ENCODE data around the gene FRMPD3. TPM values are rescaled to one million over a fixed set of nuclear protein-coding genes. Genes with fewer than 3 reads are reported as not detected.

Gene FRMPD3
- total and polyA plus RNA-seq, 9 donors = 0.04 to 0.39 (median 0.12) TPM

GRCh38 chrX:107448625-107448997 is 841 bp upstream of the FRMPD3 start:
- WGBS (ENCODE audit: insufficient coverage) = 27% methylated on average over 5 of the region's 6 CpGs
- Histone ChIP-seq H3K4me3 (ENCODE audit: low read length) (peak overlapping the region; percentile 37), H3K27me3 (ENCODE audit: control insufficient read depth, insufficient read depth, low read length) (peaks cover 77% of the 10 kb centered on the region), H3K36me3 (ENCODE audit: control insufficient read depth, insufficient read depth, low read length) (no peaks in the 10 kb centered on the region), H3K9me3 (replicated peaks; ENCODE audit: control insufficient read depth, low read depth, low read length) (no peaks in the 10 kb centered on the region), H3K27ac (ENCODE audit: low read length) (no peak overlapping the region), H3K4me1 (ENCODE audit: control insufficient read depth, insufficient read depth, low read length) (peaks cover 5% of the 10 kb centered on the region)
- DNase-seq = no peak

- Histone ChIP-seq H3K27me3 (ENCODE audit: control insufficient read depth, insufficient read depth, low read length) (peaks cover 74% of the 10 kb centered on the region), H3K27ac (ENCODE audit: low read length) (no peak overlapping the region), H3K4me1 (ENCODE audit: control insufficient read depth, insufficient read depth, low read length) (peaks cover 5% of the 10 kb centered on the region), H3K36me3 (ENCODE audit: control insufficient read depth, insufficient read depth, low read length) (no peaks in the 10 kb centered on the region), H3K4me3 (ENCODE audit: low read length) (no peak overlapping the region), H3K9me3 (replicated peaks; ENCODE audit: control insufficient read depth, low read depth, low read length) (no peaks in the 10 kb centered on the region)
- DNase-seq = no peak
- WGBS (ENCODE audit: insufficient coverage) = 32% methylated on average over 16 of the region's 19 CpGs
These were observed 1.5 kb downstream of the FRMPD3 start for GRCh38 chrX:107450823-107451509.

- Histone ChIP-seq H3K4me3 (ENCODE audit: low read length) (no peak overlapping the region), H3K36me3 (ENCODE audit: control insufficient read depth, insufficient read depth, low read length) (no peaks in the 10 kb centered on the region), H3K4me1 (ENCODE audit: control insufficient read depth, insufficient read depth, low read length) (peaks cover 5% of the 10 kb centered on the region), H3K27me3 (ENCODE audit: control insufficient read depth, insufficient read depth, low read length) (peaks cover 70% of the 10 kb centered on the region), H3K9me3 (replicated peaks; ENCODE audit: control insufficient read depth, low read depth, low read length) (no peaks in the 10 kb centered on the region), H3K27ac (ENCODE audit: low read length) (no peak overlapping the region)
- DNase-seq = no peak
- WGBS (ENCODE audit: insufficient coverage) = no CpG with 5 or more reads among the region's 11 CpGs
These were observed 2.3 kb downstream of the FRMPD3 start for GRCh38 chrX:107451731-107452130.

- no peak overlapping the region for H3K4me3 ChIP-seq (ENCODE audit: low read length)
- no peaks in the 10 kb centered on the region for H3K36me3 ChIP-seq (ENCODE audit: control insufficient read depth, insufficient read depth, low read length)
- DNase-seq = no peak
- peaks cover 5% of the 10 kb centered on the region for H3K4me1 ChIP-seq (ENCODE audit: control insufficient read depth, insufficient read depth, low read length)
- no peak overlapping the region for H3K27ac ChIP-seq (ENCODE audit: low read length)
- WGBS (ENCODE audit: insufficient coverage) = 22% methylated on average over 3 of the region's 6 CpGs
- H3K9me3 ChIP-seq (replicated peaks; ENCODE audit: control insufficient read depth, low read depth, low read length) = no peaks in the 10 kb centered on the region
- H3K27me3 ChIP-seq (ENCODE audit: control insufficient read depth, insufficient read depth, low read length) = peaks cover 68% of the 10 kb centered on the region
These were observed 3.1 kb downstream of the FRMPD3 start for GRCh38 chrX:107452581-107452980.

- Histone ChIP-seq H3K27ac (ENCODE audit: low read length) (no peak overlapping the region), H3K27me3 (ENCODE audit: control insufficient read depth, insufficient read depth, low read length) (peaks cover 59% of the 10 kb centered on the region), H3K4me1 (ENCODE audit: control insufficient read depth, insufficient read depth, low read length) (peaks cover 5% of the 10 kb centered on the region), H3K9me3 (replicated peaks; ENCODE audit: control insufficient read depth, low read depth, low read length) (no peaks in the 10 kb centered on the region), H3K36me3 (ENCODE audit: control insufficient read depth, insufficient read depth, low read length) (no peaks in the 10 kb centered on the region), H3K4me3 (ENCODE audit: low read length) (no peak overlapping the region)
- no peak for DNase-seq
These were observed 4.8 kb downstream of the FRMPD3 start for GRCh38 chrX:107454302-107454701.

- Histone ChIP-seq H3K36me3 (ENCODE audit: control insufficient read depth, insufficient read depth, low read length) (no peaks in the 10 kb centered on the region), H3K4me3 (ENCODE audit: low read length) (no peak overlapping the region), H3K27me3 (ENCODE audit: control insufficient read depth, insufficient read depth, low read length) (peaks cover 51% of the 10 kb centered on the region), H3K27ac (ENCODE audit: low read length) (no peak overlapping the region), H3K9me3 (replicated peaks; ENCODE audit: control insufficient read depth, low read depth, low read length) (no peaks in the 10 kb centered on the region), H3K4me1 (ENCODE audit: control insufficient read depth, insufficient read depth, low read length) (no peaks in the 10 kb centered on the region)
- DNase-seq = no peak
- WGBS (ENCODE audit: insufficient coverage) = no CpG with 5 or more reads among the region's 1 CpG
These were observed 7.8 kb downstream of the FRMPD3 start for GRCh38 chrX:107457289-107457688.

- Histone ChIP-seq H3K4me1 (ENCODE audit: control insufficient read depth, insufficient read depth, low read length) (no peaks in the 10 kb centered on the region), H3K4me3 (ENCODE audit: low read length) (no peak overlapping the region)
These were observed 16.6 kb downstream of the FRMPD3 start for GRCh38 chrX:107465932-107466620.

GRCh38 chrX:107467271-107467670 is 17.8 kb downstream of the FRMPD3 start:
- no peak overlapping the region for H3K27ac ChIP-seq (ENCODE audit: low read length)
- H3K4me1 ChIP-seq (ENCODE audit: control insufficient read depth, insufficient read depth, low read length) = no peaks in the 10 kb centered on the region
- H3K4me3 ChIP-seq (ENCODE audit: low read length) = no peak overlapping the region
- H3K9me3 ChIP-seq (replicated peaks; ENCODE audit: control insufficient read depth, low read depth, low read length) = no peaks in the 10 kb centered on the region
- H3K27me3 ChIP-seq (ENCODE audit: control insufficient read depth, insufficient read depth, low read length) = peaks cover 26% of the 10 kb centered on the region
- no peaks in the 10 kb centered on the region for H3K36me3 ChIP-seq (ENCODE audit: control insufficient read depth, insufficient read depth, low read length)
- no peak for DNase-seq
- 57% methylated on average over 1 of the region's 4 CpGs for WGBS (ENCODE audit: insufficient coverage)

More at GRCh38 chrX:107465932-107466620, 16.6 kb downstream of the FRMPD3 start:
- H3K27ac ChIP-seq (ENCODE audit: low read length) = no peak overlapping the region
- no peaks in the 10 kb centered on the region for H3K36me3 ChIP-seq (ENCODE audit: control insufficient read depth, insufficient read depth, low read length)
- H3K27me3 ChIP-seq (ENCODE audit: control insufficient read depth, insufficient read depth, low read length) = peaks cover 31% of the 10 kb centered on the region
- DNase-seq = no peak
- 0% methylated on average over 1 of the region's 4 CpGs for WGBS (ENCODE audit: insufficient coverage)
- H3K9me3 ChIP-seq (replicated peaks; ENCODE audit: control insufficient read depth, low read depth, low read length) = no peaks in the 10 kb centered on the region

- H3K27ac ChIP-seq (ENCODE audit: low read length) = no peak overlapping the region
- no peaks in the 10 kb centered on the region for H3K9me3 ChIP-seq (replicated peaks; ENCODE audit: control insufficient read depth, low read depth, low read length)
- no peaks in the 10 kb centered on the region for H3K36me3 ChIP-seq (ENCODE audit: control insufficient read depth, insufficient read depth, low read length)
- H3K4me1 ChIP-seq (ENCODE audit: control insufficient read depth, insufficient read depth, low read length) = no peaks in the 10 kb centered on the region
- no peak overlapping the region for H3K4me3 ChIP-seq (ENCODE audit: low read length)
- DNase-seq = no peak
- peaks cover 25% of the 10 kb centered on the region for H3K27me3 ChIP-seq (ENCODE audit: control insufficient read depth, insufficient read depth, low read length)
- no CpG with 5 or more reads among the region's 2 CpGs for WGBS (ENCODE audit: insufficient coverage)
These were observed 20.7 kb downstream of the FRMPD3 start for GRCh38 chrX:107470198-107470597.

GRCh38 chrX:107470971-107471370 is 21.5 kb downstream of the FRMPD3 start:
- 5% methylated on average over 2 of the region's 7 CpGs for WGBS (ENCODE audit: insufficient coverage)
- Histone ChIP-seq H3K9me3 (replicated peaks; ENCODE audit: control insufficient read depth, low read depth, low read length) (no peaks in the 10 kb centered on the region), H3K27ac (ENCODE audit: low read length) (no peak overlapping the region), H3K4me1 (ENCODE audit: control insufficient read depth, insufficient read depth, low read length) (no peaks in the 10 kb centered on the region), H3K27me3 (ENCODE audit: control insufficient read depth, insufficient read depth, low read length) (peaks cover 24% of the 10 kb centered on the region), H3K36me3 (ENCODE audit: control insufficient read depth, insufficient read depth, low read length) (no peaks in the 10 kb centered on the region), H3K4me3 (ENCODE audit: low read length) (no peak overlapping the region)
- no peak for DNase-seq
